SK-N-SH treated with all-trans-retinoic acid at 6 μM for 48 hours (cell line): ENCODE results near the gene SPOUT1.

Experiments used
- ATAC-seq: fragments of 200-7000 bp; cut with Tn5 transposase; 3 replicates; pipeline ENCODE4 v1.9.1; 2020; ENCODE audit warnings: mild to moderate bottlenecking, moderate library complexity
- ARNTL ChIP-seq: fragments of 450-650 bp; formaldehyde crosslinking; IDR thresholded peaks from 2 replicates; pipeline ENCODE4 v1.5.0; 2020; ENCODE audit warnings: low read depth, mild to moderate bottlenecking, moderate library complexity, borderline replicate concordance
- BACH2 ChIP-seq: fragments of 250-450 bp; sonication (Bioruptor Pico); IDR thresholded peaks from 2 replicates; pipeline ENCODE4 v1.9.0; 2021; ENCODE audit warnings: mild to moderate bottlenecking, borderline replicate concordance
- CREB5 ChIP-seq: fragments of 250-450 bp; sonication (Bioruptor Pico); IDR thresholded peaks from 2 replicates; pipeline ENCODE4 v1.5.1; 2020; ENCODE audit warnings: low read depth, mild to moderate bottlenecking, moderate library complexity
- CSDC2 ChIP-seq: fragments of 250-450 bp; sonication (Bioruptor Pico); IDR thresholded peaks from 2 replicates; pipeline ENCODE4 v1.5.0; 2020; ENCODE audit warnings: mild to moderate bottlenecking, moderate library complexity
- CSRNP3 ChIP-seq: fragments of 250-450 bp; sonication (Bioruptor Pico); IDR thresholded peaks from 2 replicates; pipeline ENCODE4 v1.5.1; 2021; ENCODE audit warnings: mild to moderate bottlenecking, moderate library complexity
- ESRRG ChIP-seq: fragments of 250-450 bp; sonication (Bioruptor Pico); IDR thresholded peaks from 2 replicates; pipeline ENCODE4 v1.6.1; 2021; ENCODE audit warnings: mild to moderate bottlenecking
- OSR1 ChIP-seq: fragments of 250-450 bp; sonication (Bioruptor Pico); IDR thresholded peaks from 2 replicates; pipeline ENCODE4 v1.8.0; 2022; ENCODE audit warnings: moderate library complexity, mild to moderate bottlenecking, inconsistent platforms
- POU6F1 ChIP-seq: fragments of 250-450 bp; sonication (Bioruptor Pico); IDR thresholded peaks from 2 replicates; pipeline ENCODE4 v1.8.0; 2021; ENCODE audit warnings: low read depth, mild to moderate bottlenecking, moderate library complexity, borderline replicate concordance
- TOX ChIP-seq: fragments of 250-450 bp; sonication (Bioruptor Pico); IDR thresholded peaks from 2 replicates; pipeline ENCODE4 v1.8.0; 2021; ENCODE audit warnings: mild to moderate bottlenecking, moderate library complexity, borderline replicate concordance
- TSHZ2 ChIP-seq: fragments of 250-450 bp; sonication (Bioruptor Pico); IDR thresholded peaks from 2 replicates; pipeline ENCODE4 v1.5.0; 2020; ENCODE audit warnings: mild to moderate bottlenecking, moderate library complexity
- ZFP3 ChIP-seq: fragments of 250-450 bp; sonication (Bioruptor Pico); IDR thresholded peaks from 2 replicates; pipeline ENCODE4 v1.5.0; 2020; ENCODE audit warnings: mild to moderate bottlenecking, moderate library complexity
- ZNF565 ChIP-seq: fragments of 450-650 bp; formaldehyde crosslinking; conservative IDR thresholded peaks from 2 replicates; pipeline ENCODE4 v1.5.0; 2020; ENCODE audit warnings: low read depth, mild to moderate bottlenecking, moderate library complexity
- ZNF70 ChIP-seq: fragments of 450-650 bp; formaldehyde crosslinking; IDR thresholded peaks from 2 replicates; pipeline ENCODE4 v1.5.0; 2020; ENCODE audit warnings: mild to moderate bottlenecking, moderate library complexity
- ZNF8 ChIP-seq: fragments of 450-650 bp; formaldehyde crosslinking; IDR thresholded peaks from 2 replicates; pipeline ENCODE4 v1.5.0; 2020; ENCODE audit warnings: mild to moderate bottlenecking, moderate library complexity

Gene SPOUT1

GRCh38 chr9:128822407-128823042 is 7.1 kb downstream of the SPOUT1 start:
- no peak for ATAC-seq
- no peak for TF ChIP-seq ZNF8 (CRISPR knock-in tag)
- no peak for TF ChIP-seq TSHZ2
- no peak for TF ChIP-seq TOX (CRISPR knock-in tag)
- no peak for TF ChIP-seq ZNF565 (CRISPR knock-in tag)
- no peak for TF ChIP-seq POU6F1 (CRISPR knock-in tag)
- TF ChIP-seq CSRNP3 (CRISPR knock-in tag): no peak
- no peak for TF ChIP-seq ZNF70 (CRISPR knock-in tag)
- no peak for TF ChIP-seq CREB5 (CRISPR knock-in tag)
- no peak for TF ChIP-seq CSDC2
- TF ChIP-seq ESRRG (CRISPR knock-in tag): no peak
- no peak for TF ChIP-seq ZFP3 (CRISPR knock-in tag)

- no peak for ATAC-seq
- TF ChIP-seq OSR1 (CRISPR knock-in tag) (no peak), ARNTL (CRISPR knock-in tag) (no peak)
- TF ChIP-seq, all 23 proteins: peak for 0
These were observed 7.8 kb downstream of the SPOUT1 start for GRCh38 chr9:128821584-128822406.

GRCh38 chr9:128820665-128821583 is 8.7 kb downstream of the SPOUT1 start:
- TF ChIP-seq CSRNP3 (CRISPR knock-in tag) (no peak), CREB5 (CRISPR knock-in tag) (no peak), TOX (CRISPR knock-in tag) (no peak), BACH2 (CRISPR knock-in tag) (no peak), TSHZ2 (no peak), ZNF565 (CRISPR knock-in tag) (no peak)
- no peak for ATAC-seq
